Effector memory CD4-positive, alpha-beta T cell (primary cell): ENCODE data around the gene FAM200C.

ENCODE experiments used
- DNase-seq, 3 donors: peaks; one replicate each; pipeline ENCODE4 v3.0.0-alpha.2; 2020
- H3K27ac ChIP-seq: 2 replicates; pipeline ENCODE4 v1.7.0; 2013; ENCODE audit warnings: mild to moderate bottlenecking, low read length, moderate library complexity; ENCODE audit not compliant: insufficient read depth, poor library complexity, severe bottlenecking
- H3K27me3 ChIP-seq: replicated peaks from 2 replicates; pipeline ENCODE4 v1.7.0; 2013; ENCODE audit warnings: mild to moderate bottlenecking, low read length; ENCODE audit not compliant: insufficient read depth, control insufficient read depth, poor library complexity, severe bottlenecking
- H3K36me3 ChIP-seq: 2 replicates; pipeline ENCODE4 v1.7.0; 2013; ENCODE audit warnings: mild to moderate bottlenecking, low read length, moderate library complexity; ENCODE audit not compliant: control insufficient read depth, insufficient read depth
- H3K4me1 ChIP-seq: 2 replicates; pipeline ENCODE4 v1.7.0; 2013; ENCODE audit warnings: low read length, mild to moderate bottlenecking; ENCODE audit not compliant: control insufficient read depth, insufficient read depth, poor library complexity, severe bottlenecking
- H3K4me3 ChIP-seq: 2 replicates; pipeline ENCODE4 v1.7.0; 2013; ENCODE audit warnings: low read length, low read depth, mild to moderate bottlenecking; ENCODE audit not compliant: insufficient read depth, poor library complexity, severe bottlenecking
- H3K9me3 ChIP-seq: 2 replicates; pipeline ENCODE4 v1.7.0; 2013; ENCODE audit warnings: mild to moderate bottlenecking, low read length, moderate library complexity; ENCODE audit not compliant: control insufficient read depth

Gene FAM200C

GRCh38 chr5:160347448-160347847, 52.4 kb downstream of the FAM200C start:
- H3K27ac ChIP-seq: no peak overlapping the region
- no peak overlapping the region for H3K4me3 ChIP-seq
- H3K9me3 ChIP-seq: no peaks in the 10 kb centered on the region
- no peaks in the 10 kb centered on the region for H3K27me3 ChIP-seq
- H3K4me1 ChIP-seq: no peaks in the 10 kb centered on the region
- no peaks in the 10 kb centered on the region for H3K36me3 ChIP-seq
- no peak for DNase-seq
